ENCODE measurements around the gene PRKAG2.

DNA sequence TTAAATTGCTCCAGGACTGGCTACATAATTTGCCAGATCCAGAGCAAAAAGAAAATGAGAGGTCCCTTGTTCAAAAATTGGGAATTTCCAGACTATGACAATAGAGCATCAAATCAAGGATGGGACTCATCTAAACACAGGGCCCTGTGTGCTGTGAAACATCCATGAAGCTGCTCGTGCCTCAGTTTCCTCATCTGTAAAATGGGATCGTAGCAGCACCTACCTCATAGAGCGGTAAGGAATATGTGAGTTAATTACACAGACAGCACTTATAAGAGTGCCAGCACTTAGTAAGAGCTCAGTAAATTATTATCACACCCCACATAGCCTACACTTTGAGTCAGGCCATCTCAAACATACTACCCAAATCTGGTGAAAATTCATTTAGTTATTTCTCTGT is 221.4 kb downstream of the PRKAG2 start:
- TF ChIP-seq POLR2A (IDR thresholded peaks at IDR 0.05; ENCODE audit: control extremely low read depth in 1 of 2, low read depth in 2 of 2, low read length in 2 of 2), result no peak
- no peak for TF ChIP-seq ZNF274 (IDR thresholded peaks at IDR 0.05; ENCODE audit: borderline replicate concordance, extremely low read depth, low read length)
- TF ChIP-seq USF2 (IDR thresholded peaks at IDR 0.05; ENCODE audit: low read length), result no peak
- no peak for TF ChIP-seq CHD1 (IDR thresholded peaks at IDR 0.05; ENCODE audit: low read depth, low read length)
- no peak for TF ChIP-seq HDAC6 (IDR thresholded peaks at IDR 0.05; ENCODE audit: low read depth, low read length)
- no peak for TF ChIP-seq CBX8 (IDR thresholded peaks at IDR 0.05; ENCODE audit: borderline replicate concordance, low read depth, low read length)
- TF ChIP-seq CTCF (IDR thresholded peaks at IDR 0.05; ENCODE audit: control extremely low read depth in 1 of 3, insufficient read depth in 1 of 3, low read depth in 1 of 3, low read length in 3 of 3), result no peak
- TF ChIP-seq EZH2 (IDR thresholded peaks at IDR 0.05; ENCODE audit: low read depth, low read length, severe bottlenecking), result no peak
- TF ChIP-seq HDAC2 (IDR thresholded peaks at IDR 0.05; ENCODE audit: borderline replicate concordance in 1 of 2, low read depth in 2 of 2, low read length in 2 of 2), result no peak
- no peak for TF ChIP-seq CBX5 (IDR thresholded peaks at IDR 0.05; ENCODE audit: low read depth, low read length)
- no peak for TF ChIP-seq BACH1 (IDR thresholded peaks at IDR 0.05; ENCODE audit: low read length)
- TF ChIP-seq E2F6 (IDR thresholded peaks at IDR 0.05), result no peak

All from H1 (cell line).